Thyroid gland (tissue), 4 donors: ENCODE measurements around the gene NEDD4. TPM values are rescaled to one million over a fixed set of nuclear protein-coding genes. Genes with fewer than 3 reads are reported as not detected.

ENCODE experiments used
- DNase-seq, 2 donors: peaks; one replicate each; pipeline ENCODE4 v3.0.0-alpha.2; 2019
- H3K27ac ChIP-seq, 3 donors: fragments of 200-600 bp; sonication (generic); 1 replicate in 2 of 3; 2 replicates in 1 of 3; pipeline ENCODE4 v1.5.1; 2016 to 2019; ENCODE audit warnings: mild to moderate bottlenecking in 1 of 3, moderate library complexity in 1 of 3
- H3K27me3 ChIP-seq: fragments of 200-600 bp; sonication (generic); one replicate; pipeline ENCODE4 v1.5.1; 2019
- H3K36me3 ChIP-seq, 2 donors: fragments of 200-600 bp; sonication (generic); one replicate each; pipeline ENCODE4 v1.5.1; 2016 to 2019
- H3K4me1 ChIP-seq, 2 donors: fragments of 200-600 bp; sonication (generic); one replicate each; pipeline ENCODE4 v1.5.1; 2017 to 2019
- H3K4me3 ChIP-seq, 3 donors: fragments of 200-600 bp; sonication (generic); replicated peaks in 1 of 3; 1 replicate in 2 of 3; 2 replicates in 1 of 3; pipeline ENCODE4 v1.5.1; 2016; ENCODE audit warnings: mild to moderate bottlenecking in 1 of 3
- H3K9me3 ChIP-seq: fragments of 200-600 bp; sonication (generic); one replicate; pipeline ENCODE4 v1.5.1; 2017
- CTCF ChIP-seq, 6 experiments: fragments of 200-600 bp in 3 of 6; fragments of 450-650 bp in 3 of 6; sonication (generic) in 3 of 6; IDR thresholded peaks; one replicate each; pipeline ENCODE4 v1.5.1; 2016 to 2019; ENCODE audit warnings: antibody characterized with exemption in 6 of 6, mild to moderate bottlenecking in 2 of 6, inconsistent platforms in 1 of 6, moderate library complexity in 1 of 6
- POLR2A ChIP-seq, 2 donors: fragments of 450-650 bp; IDR thresholded peaks; one replicate each; pipeline ENCODE4 v1.6.1; 2017; ENCODE audit warnings: antibody characterized with exemption in 2 of 2, mild to moderate bottlenecking in 2 of 2, moderate library complexity in 1 of 2
- WGBS, 2 donors: methylation state at CpG; one replicate each; pipeline ENCODE4 v1.1.5; 2017; 5-methylcytosine and 5-hydroxymethylcytosine counted together
- intact Hi-C: fragments of 100-400 bp; cut with DNase I; formaldehyde crosslinking; loops from one replicate; pipeline ENCODE4 v1.15.1; 2023
- total RNA-seq, 4 donors: library from RNA; depleted of rRNA; stranded (reverse); fragments of >200 nt; gene quantifications; one replicate each; pipeline ENCODE4 v1.2.3, GENCODE V29; 2016

The NEDD4 gene
- total RNA-seq, 4 donors from 2014 or later = 10.1 to 22.1 (median 19.2) TPM

DNA sequence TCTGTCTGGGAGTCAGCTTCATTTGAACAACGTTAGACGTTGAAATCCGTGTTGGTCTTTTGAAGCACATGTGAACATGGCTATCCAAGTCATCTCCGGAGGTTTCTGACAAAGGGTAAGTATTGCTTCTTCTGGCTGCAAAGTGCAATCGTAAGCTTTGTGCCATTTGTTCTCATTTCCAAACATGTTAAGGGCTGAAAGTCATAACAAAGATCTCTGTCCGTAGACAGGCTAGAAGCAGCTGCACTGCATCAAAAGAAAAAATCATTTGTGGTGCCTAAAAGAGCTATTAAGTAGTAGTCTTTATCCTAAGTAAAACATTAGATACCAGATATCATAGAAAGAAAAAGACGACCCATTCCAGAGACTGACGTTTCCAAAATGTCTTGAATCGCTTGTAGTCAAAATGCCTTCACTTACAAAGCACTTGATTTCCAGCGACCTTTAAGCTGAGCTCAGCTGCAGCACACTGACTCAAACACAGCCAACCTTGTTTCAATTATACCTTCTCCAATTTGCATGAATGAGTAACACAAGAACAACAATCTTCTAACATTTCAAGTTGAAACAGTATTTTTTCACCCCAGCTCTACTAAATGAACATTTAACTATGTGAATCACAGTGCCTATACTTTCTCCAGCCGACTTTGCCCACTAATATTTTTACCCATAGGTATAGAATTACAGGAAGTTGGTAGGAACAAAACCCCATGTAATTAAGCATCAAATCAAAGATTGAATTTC, 76.6 kb downstream of the NEDD4 start:
- DNase-seq = peak; percentile 46 to 48
- Histone ChIP-seq H3K4me3 (peak overlapping the region in 1 of 3 donors; percentile 16), H3K9me3 (no peaks in the 10 kb centered on the region), H3K27me3 (no peaks in the 10 kb centered on the region), H3K27ac (peak overlapping the region; percentile 0 to 52 (median 49)), H3K4me1 (peaks cover 4 to 9% of the 10 kb centered on the region in 2 donors), H3K36me3 (no peaks in the 10 kb centered on the region)
- TF ChIP-seq CTCF (IDR thresholded peaks at IDR 0.05) = no peak
- TF ChIP-seq POLR2A (IDR thresholded peaks at IDR 0.05) = peak in 1 of 2 donors; percentile 81
- intact Hi-C loops = no loop called here
- 20 to 34% methylated on average over 11 of the region's 11 CpGs for WGBS, 2 donors

GRCh38 chr15:55915876-55916567, 77.4 kb downstream of the NEDD4 start:
- Histone ChIP-seq H3K4me3 (no peak overlapping the region), H3K27me3 (no peaks in the 10 kb centered on the region), H3K4me1 (peaks cover 4 to 9% of the 10 kb centered on the region in 2 donors), H3K9me3 (no peaks in the 10 kb centered on the region), H3K36me3 (no peaks in the 10 kb centered on the region), H3K27ac (peak overlapping the region in 1 of 3 donors; percentile 49)
- TF ChIP-seq CTCF (IDR thresholded peaks at IDR 0.05) (no peak), POLR2A (IDR thresholded peaks at IDR 0.05) (no peak)
- 84 to 85% methylated on average over 6 of the region's 6 CpGs for WGBS, 2 donors
- intact Hi-C loops = no loop called here
- DNase-seq = no peak

DNA sequence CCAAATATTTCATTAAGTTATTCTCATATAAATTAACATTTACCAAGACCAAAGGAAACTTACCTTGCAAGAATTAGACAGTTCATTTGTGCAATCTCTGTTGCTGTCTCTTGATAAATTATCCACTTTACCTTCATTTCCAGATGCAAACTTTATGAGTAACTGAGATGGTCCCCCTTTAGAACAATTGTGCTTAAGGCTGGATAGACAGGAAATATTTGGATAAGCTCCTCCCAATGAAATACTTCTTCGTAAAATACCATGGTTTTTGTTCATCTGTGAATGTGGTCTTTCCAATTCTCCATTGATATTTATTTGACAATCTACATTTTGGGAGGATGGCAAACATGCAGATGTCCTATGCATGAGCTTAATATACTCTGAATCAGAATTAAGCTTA, 78.2 kb downstream of the NEDD4 start:
- no peak overlapping the region for H3K27ac ChIP-seq
- H3K4me3 ChIP-seq = no peak overlapping the region
- intact Hi-C loops = no loop called here
- 85 to 89% methylated on average over 1 of the region's 1 CpG for WGBS, 2 donors
- H3K36me3 ChIP-seq = no peaks in the 10 kb centered on the region
- H3K27me3 ChIP-seq = no peaks in the 10 kb centered on the region
- no peaks in the 10 kb centered on the region for H3K9me3 ChIP-seq
- TF ChIP-seq CTCF (IDR thresholded peaks at IDR 0.05) (no peak), POLR2A (IDR thresholded peaks at IDR 0.05) (no peak)
- DNase-seq = no peak
- peaks cover 4 to 9% of the 10 kb centered on the region in 2 donors for H3K4me1 ChIP-seq

GRCh38 chr15:55914446-55914845, 79.0 kb downstream of the NEDD4 start:
- 87 to 91% methylated on average over 1 of the region's 1 CpG for WGBS, 2 donors
- TF ChIP-seq POLR2A (IDR thresholded peaks at IDR 0.05) (no peak), CTCF (IDR thresholded peaks at IDR 0.05) (no peak)
- H3K9me3 ChIP-seq = no peaks in the 10 kb centered on the region
- H3K4me1 ChIP-seq = peaks cover 4 to 9% of the 10 kb centered on the region in 2 donors
- intact Hi-C loops = no loop called here
- H3K36me3 ChIP-seq = no peaks in the 10 kb centered on the region
- no peak for DNase-seq
- H3K4me3 ChIP-seq = no peak overlapping the region
- H3K27me3 ChIP-seq = no peaks in the 10 kb centered on the region
- no peak overlapping the region for H3K27ac ChIP-seq

GRCh38 chr15:55912982-55913381, 80.4 kb downstream of the NEDD4 start:
- H3K4me3 ChIP-seq = no peak overlapping the region
- no peaks in the 10 kb centered on the region for H3K27me3 ChIP-seq
- no peaks in the 10 kb centered on the region for H3K9me3 ChIP-seq
- H3K36me3 ChIP-seq = no peaks in the 10 kb centered on the region
- H3K27ac ChIP-seq = no peak overlapping the region
- WGBS, 2 donors = 98% methylated on average over 2 of the region's 2 CpGs
- peaks cover under 1 to 8% of the 10 kb centered on the region in 2 donors for H3K4me1 ChIP-seq
- DNase-seq = no peak
- intact Hi-C loops = no loop called here
- TF ChIP-seq POLR2A (IDR thresholded peaks at IDR 0.05) (no peak), CTCF (IDR thresholded peaks at IDR 0.05) (no peak)
